ENCODE results near the gene CACNA1F. TPM values are rescaled to one million over a fixed set of nuclear protein-coding genes. Genes with fewer than 3 reads are reported as not detected.
A peak's percentile ranks its signal among the peaks of the same experiment; 100 is the strongest.

Gene CACNA1F
- total and polyA plus RNA-seq, 9 of the 15 experiments (the other 6 are each of a cell fraction or from before 2014, with no cell fraction given): under 0.01 to 0.41 (median 0.03) TPM; not detected in 3

DNA sequence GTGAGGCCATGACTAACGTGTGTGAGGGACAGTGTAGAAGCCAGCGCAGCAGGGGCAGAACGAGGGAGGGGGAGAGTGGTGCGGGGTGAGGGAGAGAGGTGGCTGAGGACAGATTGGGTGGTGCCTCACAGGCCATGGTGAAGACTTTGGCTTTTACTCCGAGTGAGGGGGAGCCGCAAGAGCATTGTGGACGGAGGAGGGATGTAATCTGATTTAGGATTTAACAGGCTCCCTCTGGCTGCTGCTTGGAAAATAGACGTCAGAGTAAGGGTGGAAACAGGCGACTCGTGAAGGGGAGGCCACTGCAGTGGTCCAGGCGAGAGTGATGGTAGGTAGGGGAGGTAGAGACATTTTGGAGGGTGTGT is 49.5 kb upstream of the CACNA1F start (continued):
- TF ChIP-seq, protein P1, sequence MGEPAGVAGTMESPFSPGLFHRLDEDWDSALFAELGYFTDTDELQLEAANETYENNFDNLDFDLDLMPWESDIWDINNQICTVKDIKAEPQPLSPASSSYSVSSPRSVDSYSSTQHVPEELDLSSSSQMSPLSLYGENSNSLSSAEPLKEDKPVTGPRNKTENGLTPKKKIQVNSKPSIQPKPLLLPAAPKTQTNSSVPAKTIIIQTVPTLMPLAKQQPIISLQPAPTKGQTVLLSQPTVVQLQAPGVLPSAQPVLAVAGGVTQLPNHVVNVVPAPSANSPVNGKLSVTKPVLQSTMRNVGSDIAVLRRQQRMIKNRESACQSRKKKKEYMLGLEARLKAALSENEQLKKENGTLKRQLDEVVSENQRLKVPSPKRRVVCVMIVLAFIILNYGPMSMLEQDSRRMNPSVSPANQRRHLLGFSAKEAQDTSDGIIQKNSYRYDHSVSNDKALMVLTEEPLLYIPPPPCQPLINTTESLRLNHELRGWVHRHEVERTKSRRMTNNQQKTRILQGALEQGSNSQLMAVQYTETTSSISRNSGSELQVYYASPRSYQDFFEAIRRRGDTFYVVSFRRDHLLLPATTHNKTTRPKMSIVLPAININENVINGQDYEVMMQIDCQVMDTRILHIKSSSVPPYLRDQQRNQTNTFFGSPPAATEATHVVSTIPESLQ (CRISPR knock-in tag; IDR thresholded peaks at IDR 0.05): no peak
- TF ChIP-seq L3MBTL2 (IDR thresholded peaks at IDR 0.05) (peak; percentile 56; the same call in 1 of the 2 replicates), NCOA6 (IDR thresholded peaks at IDR 0.05) (no peak), MYC (IDR thresholded peaks at IDR 0.05; ENCODE audit: low read depth, low read length) (0 out of 2 replicates have a peak, but pooled peaks have one; percentile 43), MYC (CRISPR knock-in tag; IDR thresholded peaks at IDR 0.05; ENCODE audit: borderline replicate concordance, low read depth) (no peak), TOE1 (IDR thresholded peaks at IDR 0.05; ENCODE audit: borderline replicate concordance) (peak; percentile 21; the same call in 1 of the 2 replicates), TOE1 (CRISPR knock-in tag; IDR thresholded peaks at IDR 0.05; ENCODE audit: borderline replicate concordance, low read depth) (no peak), DPF2 (IDR thresholded peaks at IDR 0.05) (peak; percentile 49; the same call in 1 of the 2 replicates), ARNT (IDR thresholded peaks at IDR 0.05) (0 out of 4 replicates have a peak, but pooled peaks of 1 of the 2 experiments have one; percentile 17), HDAC2 (IDR thresholded peaks at IDR 0.05) (0 out of 2 replicates have a peak, but pooled peaks have one; percentile 26), TBP (optimal IDR thresholded peaks at IDR 0.05; ENCODE audit: low read depth, low read length) (peak; percentile 22), SMC3 (conservative IDR thresholded peaks at IDR 0.05; ENCODE audit: insufficient read depth, low read depth, low read length) (peak; percentile 21; the same call in 1 of the 2 replicates), RFX7 (CRISPR knock-in tag; IDR thresholded peaks at IDR 0.05) (no peak), BCL6 (CRISPR knock-in tag; IDR thresholded peaks at IDR 0.05) (no peak), RFX5 (IDR thresholded peaks at IDR 0.05; ENCODE audit: low read depth, low read length) (no peak), HDGF (IDR thresholded peaks at IDR 0.05) (0 out of 2 replicates have a peak, but pooled peaks have one; percentile 47)
- TF ChIP-seq, protein P2, sequence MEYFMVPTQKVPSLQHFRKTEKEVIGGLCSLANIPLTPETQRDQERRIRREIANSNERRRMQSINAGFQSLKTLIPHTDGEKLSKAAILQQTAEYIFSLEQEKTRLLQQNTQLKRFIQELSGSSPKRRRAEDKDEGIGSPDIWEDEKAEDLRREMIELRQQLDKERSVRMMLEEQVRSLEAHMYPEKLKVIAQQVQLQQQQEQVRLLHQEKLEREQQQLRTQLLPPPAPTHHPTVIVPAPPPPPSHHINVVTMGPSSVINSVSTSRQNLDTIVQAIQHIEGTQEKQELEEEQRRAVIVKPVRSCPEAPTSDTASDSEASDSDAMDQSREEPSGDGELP (CRISPR knock-in tag; IDR thresholded peaks at IDR 0.05; ENCODE audit: borderline replicate concordance): peak; percentile 21; the same call in 1 of the 2 replicates
- TF ChIP-seq, protein P3, sequence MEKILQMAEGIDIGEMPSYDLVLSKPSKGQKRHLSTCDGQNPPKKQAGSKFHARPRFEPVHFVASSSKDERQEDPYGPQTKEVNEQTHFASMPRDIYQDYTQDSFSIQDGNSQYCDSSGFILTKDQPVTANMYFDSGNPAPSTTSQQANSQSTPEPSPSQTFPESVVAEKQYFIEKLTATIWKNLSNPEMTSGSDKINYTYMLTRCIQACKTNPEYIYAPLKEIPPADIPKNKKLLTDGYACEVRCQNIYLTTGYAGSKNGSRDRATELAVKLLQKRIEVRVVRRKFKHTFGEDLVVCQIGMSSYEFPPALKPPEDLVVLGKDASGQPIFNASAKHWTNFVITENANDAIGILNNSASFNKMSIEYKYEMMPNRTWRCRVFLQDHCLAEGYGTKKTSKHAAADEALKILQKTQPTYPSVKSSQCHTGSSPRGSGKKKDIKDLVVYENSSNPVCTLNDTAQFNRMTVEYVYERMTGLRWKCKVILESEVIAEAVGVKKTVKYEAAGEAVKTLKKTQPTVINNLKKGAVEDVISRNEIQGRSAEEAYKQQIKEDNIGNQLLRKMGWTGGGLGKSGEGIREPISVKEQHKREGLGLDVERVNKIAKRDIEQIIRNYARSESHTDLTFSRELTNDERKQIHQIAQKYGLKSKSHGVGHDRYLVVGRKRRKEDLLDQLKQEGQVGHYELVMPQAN (IDR thresholded peaks at IDR 0.05; ENCODE audit: borderline replicate concordance): 0 out of 2 replicates have a peak, but pooled peaks have one; percentile 29
- TF ChIP-seq, protein P4, sequence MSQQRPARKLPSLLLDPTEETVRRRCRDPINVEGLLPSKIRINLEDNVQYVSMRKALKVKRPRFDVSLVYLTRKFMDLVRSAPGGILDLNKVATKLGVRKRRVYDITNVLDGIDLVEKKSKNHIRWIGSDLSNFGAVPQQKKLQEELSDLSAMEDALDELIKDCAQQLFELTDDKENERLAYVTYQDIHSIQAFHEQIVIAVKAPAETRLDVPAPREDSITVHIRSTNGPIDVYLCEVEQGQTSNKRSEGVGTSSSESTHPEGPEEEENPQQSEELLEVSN (IDR thresholded peaks at IDR 0.05; ENCODE audit: borderline replicate concordance in 1 of 2, extremely low read depth in 1 of 2, insufficient read depth in 1 of 2, insufficient read length in 1 of 2, low read depth in 1 of 2, low read length in 1 of 2, poor library complexity in 1 of 2, severe bottlenecking in 1 of 2): peak in 1 of 2 experiments; percentile 6
- TF ChIP-seq, protein P5, sequence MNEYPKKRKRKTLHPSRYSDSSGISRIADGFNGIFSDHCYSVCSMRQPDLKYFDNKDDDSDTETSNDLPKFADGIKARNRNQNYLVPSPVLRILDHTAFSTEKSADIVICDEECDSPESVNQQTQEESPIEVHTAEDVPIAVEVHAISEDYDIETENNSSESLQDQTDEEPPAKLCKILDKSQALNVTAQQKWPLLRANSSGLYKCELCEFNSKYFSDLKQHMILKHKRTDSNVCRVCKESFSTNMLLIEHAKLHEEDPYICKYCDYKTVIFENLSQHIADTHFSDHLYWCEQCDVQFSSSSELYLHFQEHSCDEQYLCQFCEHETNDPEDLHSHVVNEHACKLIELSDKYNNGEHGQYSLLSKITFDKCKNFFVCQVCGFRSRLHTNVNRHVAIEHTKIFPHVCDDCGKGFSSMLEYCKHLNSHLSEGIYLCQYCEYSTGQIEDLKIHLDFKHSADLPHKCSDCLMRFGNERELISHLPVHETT (CRISPR knock-in tag; conservative IDR thresholded peaks at IDR 0.05 in 1 of 2, IDR thresholded peaks at IDR 0.05 in 1 of 2): no peak
